DOHH2 (cell line): ENCODE measurements around the gene TMEM181.

Experiments used
- H3F3A ChIP-seq: fragments of 200-600 bp; sonication (generic), shearing (Covaris generic); 2 replicates; pipeline ENCODE4 v1.6.0; 2016; ENCODE audit warnings: antibody characterized with exemption, mild to moderate bottlenecking; ENCODE audit not compliant: control insufficient read depth, insufficient read depth
- H3K27ac ChIP-seq: fragments of 200-600 bp; sonication (generic); 2 replicates; pipeline ENCODE4 v1.5.1; 2014; ENCODE audit warnings: low read depth, mild to moderate bottlenecking, low read length, moderate library complexity
- H3K27me3 ChIP-seq: fragments of 200-600 bp; sonication (generic); 2 replicates; pipeline ENCODE4 v1.6.1; 2014; ENCODE audit warnings: mild to moderate bottlenecking, low read length, mixed read lengths; ENCODE audit not compliant: control insufficient read depth
- H3K36me3 ChIP-seq: fragments of 200-600 bp; sonication (generic); 2 replicates; pipeline ENCODE4 v1.6.1; 2014; ENCODE audit warnings: mild to moderate bottlenecking, low read length, moderate library complexity, mixed read lengths; ENCODE audit not compliant: control insufficient read depth
- H3K4me1 ChIP-seq: fragments of 200-600 bp; sonication (generic); 2 replicates; pipeline ENCODE4 v1.6.1; 2014; ENCODE audit warnings: mild to moderate bottlenecking, low read length, mixed read lengths; ENCODE audit not compliant: control insufficient read depth
- H3K4me2 ChIP-seq: fragments of 200-600 bp; sonication (generic); 2 replicates; pipeline ENCODE4 v1.6.0; 2014; ENCODE audit warnings: mild to moderate bottlenecking, low read length, moderate library complexity
- H3K4me3 ChIP-seq: fragments of 200-600 bp; sonication (generic); 2 replicates; pipeline ENCODE4 v1.5.1; 2014; ENCODE audit warnings: mild to moderate bottlenecking, low read length, mixed read lengths
- H3K79me2 ChIP-seq: fragments of 200-600 bp; sonication (generic); 2 replicates; pipeline ENCODE4 v1.6.1; 2014; ENCODE audit warnings: mild to moderate bottlenecking, low read length, mixed read lengths; ENCODE audit not compliant: control insufficient read depth
- H3K9me2 ChIP-seq: fragments of 200-600 bp; sonication (generic); replicated peaks from 2 replicates; pipeline ENCODE4 v1.6.1; 2014; ENCODE audit warnings: mild to moderate bottlenecking, low read length, mixed read lengths; ENCODE audit not compliant: control insufficient read depth
- H3K9me3 ChIP-seq: fragments of 200-600 bp; sonication (generic); 2 replicates; pipeline ENCODE4 v1.6.1; 2014; ENCODE audit warnings: antibody characterized with exemption, low read length, mixed read lengths; ENCODE audit not compliant: control insufficient read depth, insufficient read depth
- H4K20me1 ChIP-seq: fragments of 200-600 bp; sonication (generic); 2 replicates; pipeline ENCODE4 v1.6.0; 2014; ENCODE audit warnings: low read depth, mild to moderate bottlenecking, antibody characterized with exemption, low read length, moderate library complexity; ENCODE audit not compliant: control insufficient read depth, insufficient read depth
- EZH2phosphoT487 ChIP-seq: fragments of 200-600 bp; sonication (generic); IDR thresholded peaks from 2 replicates; pipeline ENCODE4 v1.6.1; 2017; ENCODE audit warnings: borderline replicate concordance, mild to moderate bottlenecking, antibody characterized with exemption, low read length, moderate library complexity, mixed read lengths
- TF ChIP-seq, protein P1 (sequence below): fragments of 200-600 bp; sonication (generic); IDR thresholded peaks from one replicate; pipeline ENCODE4 v1.5.1; 2014; ENCODE audit warnings: antibody characterized with exemption, mild to moderate bottlenecking, low read depth, low read length; ENCODE audit not compliant: poor library complexity, severe bottlenecking

Gene TMEM181

DNA sequence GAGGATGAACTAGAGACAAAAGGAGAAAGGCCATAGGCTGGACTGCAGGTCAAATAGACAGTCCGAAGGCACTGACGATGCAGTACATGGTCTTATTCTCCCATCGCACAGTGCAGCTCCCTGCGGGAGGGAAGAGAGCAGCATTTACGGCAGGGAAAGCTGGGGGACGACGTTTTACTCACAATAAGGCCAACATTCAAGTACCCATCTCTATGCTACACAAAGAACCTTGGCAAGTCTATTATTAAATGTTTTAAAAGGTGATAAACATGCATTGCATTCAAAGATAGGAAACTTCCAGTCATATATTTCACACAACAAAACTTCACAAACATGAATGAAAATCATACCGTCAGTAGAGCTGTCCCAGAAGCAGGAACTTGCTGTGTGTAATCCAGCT lies 76.9 kb downstream of the TMEM181 start:
- H3K36me3 ChIP-seq = peaks cover 38% of the 10 kb centered on the region
- peaks cover 7% of the 10 kb centered on the region; the same call in 1 of the 2 replicates for H3F3A ChIP-seq
- TF ChIP-seq, protein P1, sequence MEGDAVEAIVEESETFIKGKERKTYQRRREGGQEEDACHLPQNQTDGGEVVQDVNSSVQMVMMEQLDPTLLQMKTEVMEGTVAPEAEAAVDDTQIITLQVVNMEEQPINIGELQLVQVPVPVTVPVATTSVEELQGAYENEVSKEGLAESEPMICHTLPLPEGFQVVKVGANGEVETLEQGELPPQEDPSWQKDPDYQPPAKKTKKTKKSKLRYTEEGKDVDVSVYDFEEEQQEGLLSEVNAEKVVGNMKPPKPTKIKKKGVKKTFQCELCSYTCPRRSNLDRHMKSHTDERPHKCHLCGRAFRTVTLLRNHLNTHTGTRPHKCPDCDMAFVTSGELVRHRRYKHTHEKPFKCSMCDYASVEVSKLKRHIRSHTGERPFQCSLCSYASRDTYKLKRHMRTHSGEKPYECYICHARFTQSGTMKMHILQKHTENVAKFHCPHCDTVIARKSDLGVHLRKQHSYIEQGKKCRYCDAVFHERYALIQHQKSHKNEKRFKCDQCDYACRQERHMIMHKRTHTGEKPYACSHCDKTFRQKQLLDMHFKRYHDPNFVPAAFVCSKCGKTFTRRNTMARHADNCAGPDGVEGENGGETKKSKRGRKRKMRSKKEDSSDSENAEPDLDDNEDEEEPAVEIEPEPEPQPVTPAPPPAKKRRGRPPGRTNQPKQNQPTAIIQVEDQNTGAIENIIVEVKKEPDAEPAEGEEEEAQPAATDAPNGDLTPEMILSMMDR = no peak
- no peak for TF ChIP-seq EZH2phosphoT487
- no peaks in the 10 kb centered on the region for H3K9me3 ChIP-seq
- no peaks in the 10 kb centered on the region for H3K27me3 ChIP-seq
- no peaks in the 10 kb centered on the region for H4K20me1 ChIP-seq
- no peaks in the 10 kb centered on the region for H3K4me1 ChIP-seq
- H3K9me2 ChIP-seq = no peaks in the 10 kb centered on the region
- no peak overlapping the region for H3K4me2 ChIP-seq
- H3K4me3 ChIP-seq = no peak overlapping the region
- H3K79me2 ChIP-seq = peaks cover 1% of the 10 kb centered on the region
- H3K27ac ChIP-seq = no peak overlapping the region

DNA sequence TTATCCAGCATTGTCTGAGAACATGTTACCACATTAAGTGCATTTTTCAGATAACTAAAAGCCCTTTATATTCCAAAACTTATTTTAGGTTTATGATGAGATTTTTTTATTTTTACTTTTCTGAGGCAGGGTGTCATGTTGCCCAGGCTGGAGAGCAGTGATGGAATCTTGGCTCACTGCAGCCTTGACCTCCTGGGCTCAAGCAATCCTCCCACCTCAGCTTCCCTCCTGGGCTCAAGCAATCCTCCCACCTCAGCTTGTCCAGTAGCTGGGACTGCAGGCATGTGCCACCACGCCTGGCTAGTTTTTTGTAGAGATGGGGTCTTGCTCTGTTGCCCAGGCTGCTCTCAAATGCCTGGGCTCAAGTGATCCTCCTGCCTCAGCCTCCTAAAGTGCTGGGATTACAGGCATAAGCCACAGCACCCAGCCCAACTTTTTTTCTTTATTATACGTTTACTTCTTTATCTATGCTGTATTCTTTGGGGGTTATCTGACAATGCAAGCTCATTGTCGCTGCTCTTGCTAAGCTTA lies 78.5 kb downstream of the TMEM181 start:
- H4K20me1 ChIP-seq = 0 out of 2 replicates have a peak, but pooled peaks cover 5% of the 10 kb centered on the region
- peaks cover 9% of the 10 kb centered on the region for H3K4me1 ChIP-seq
- peaks cover 7% of the 10 kb centered on the region; the same call in 1 of the 2 replicates for H3F3A ChIP-seq
- H3K27ac ChIP-seq = no peak overlapping the region
- H3K79me2 ChIP-seq = peaks cover 17% of the 10 kb centered on the region
- no peaks in the 10 kb centered on the region for H3K27me3 ChIP-seq
- peaks cover 44% of the 10 kb centered on the region for H3K36me3 ChIP-seq
- TF ChIP-seq EZH2phosphoT487 = no peak
- TF ChIP-seq, protein P1 = no peak
- H3K4me3 ChIP-seq = no peak overlapping the region
- H3K9me3 ChIP-seq = no peaks in the 10 kb centered on the region
- no peak overlapping the region for H3K4me2 ChIP-seq
- H3K9me2 ChIP-seq = no peaks in the 10 kb centered on the region

DNA sequence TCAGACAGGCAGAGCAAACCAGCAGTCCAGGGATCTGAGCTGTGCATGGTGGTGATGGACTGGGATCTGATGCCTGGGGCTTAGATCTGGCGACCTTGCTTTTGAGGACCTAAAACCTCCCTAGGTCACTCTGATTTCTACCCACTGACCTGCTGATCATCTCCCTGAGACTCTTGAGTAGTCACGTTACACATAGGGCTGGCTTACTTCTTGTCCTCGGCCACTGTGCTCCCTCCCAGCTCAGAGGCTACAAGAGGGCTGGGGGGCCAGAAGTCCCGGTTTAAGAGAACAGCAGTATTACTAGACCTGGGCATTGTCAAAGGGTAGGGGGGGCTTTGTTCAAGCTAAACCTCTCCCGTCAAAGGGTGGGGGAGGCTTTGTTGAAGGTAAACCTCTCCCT lies 79.2 kb downstream of the TMEM181 start:
- H4K20me1 ChIP-seq = 0 out of 2 replicates have a peak, but pooled peaks cover 5% of the 10 kb centered on the region
- TF ChIP-seq EZH2phosphoT487 = no peak
- TF ChIP-seq, protein P1 = no peak
- no peak overlapping the region for H3K4me3 ChIP-seq
- H3K4me1 ChIP-seq = peaks cover 12% of the 10 kb centered on the region
- H3K27ac ChIP-seq = no peak overlapping the region
- peaks cover 7% of the 10 kb centered on the region; the same call in 1 of the 2 replicates for H3F3A ChIP-seq
- H3K79me2 ChIP-seq = peaks cover 24% of the 10 kb centered on the region
- no peaks in the 10 kb centered on the region for H3K9me2 ChIP-seq
- no peak overlapping the region for H3K4me2 ChIP-seq
- no peaks in the 10 kb centered on the region for H3K27me3 ChIP-seq
- H3K36me3 ChIP-seq = peaks cover 40% of the 10 kb centered on the region
- no peaks in the 10 kb centered on the region for H3K9me3 ChIP-seq
